HFFc6 (cell line): ENCODE results near the gene NINJ2. TPM values are rescaled to one million over a fixed set of nuclear protein-coding genes. Genes with fewer than 3 reads are reported as not detected.

Experiments
- DNase-seq: peaks from one replicate; pipeline ENCODE4 v3.0.0-alpha.2; 2018
- H3K27ac Mint-ChIP-seq: 2 replicates; pipeline ENCODE4 v1.8.0; 2020; ENCODE audit warnings: mild to moderate bottlenecking, mixed read lengths
- H3K27me3 Mint-ChIP-seq: 2 replicates; pipeline ENCODE4 v1.8.0; 2021; ENCODE audit warnings: mild to moderate bottlenecking, moderate library complexity, mixed read lengths; ENCODE audit not compliant: insufficient read depth
- H3K36me3 Mint-ChIP-seq: 2 replicates; pipeline ENCODE4 v1.8.0; 2021; ENCODE audit warnings: low read depth, mixed read lengths
- H3K4me1 Mint-ChIP-seq: 2 replicates; pipeline ENCODE4 v1.8.0; 2020; ENCODE audit warnings: low read depth, mixed read lengths
- H3K4me3 Mint-ChIP-seq: 2 replicates; pipeline ENCODE4 v1.8.0; 2020; ENCODE audit warnings: mild to moderate bottlenecking, moderate library complexity, mixed read lengths
- H3K9me3 Mint-ChIP-seq: 2 replicates; pipeline ENCODE4 v1.8.0; 2020; ENCODE audit warnings: mild to moderate bottlenecking, mixed read lengths
- CTCF ChIP-seq: fragments of 200-600 bp; sonication (generic); IDR thresholded peaks from 2 replicates; pipeline ENCODE4 v1.5.0; 2021; ENCODE audit warnings: antibody characterized with exemption, mild to moderate bottlenecking
- total RNA-seq, 6 experiments: library from RNA; stranded (reverse); fragmentation: NEBNext Ultra II Directional; extraction: Animal tissue kit (Norgen Biotek cat#: 25700); gene quantifications; 2 replicates in 1 of 6; 3 replicates in 5 of 6; pipeline ENCODE4 v1.2.3, GENCODE V29; 2021

The NINJ2 gene
- total RNA-seq, 6 experiments from 2014 or later = not detected

GRCh38 chr12:537772-538171 lies 125.5 kb downstream of the NINJ2 start:
- Mint-ChIP-seq H3K36me3 (no peaks in the 10 kb centered on the region), H3K4me1 (peaks cover 39% of the 10 kb centered on the region), H3K27me3 (peaks cover 4% of the 10 kb centered on the region), H3K27ac (no peak overlapping the region), H3K9me3 (no peaks in the 10 kb centered on the region), H3K4me3 (no peak overlapping the region)
- no peak for TF ChIP-seq CTCF
- no peak for DNase-seq

DNA sequence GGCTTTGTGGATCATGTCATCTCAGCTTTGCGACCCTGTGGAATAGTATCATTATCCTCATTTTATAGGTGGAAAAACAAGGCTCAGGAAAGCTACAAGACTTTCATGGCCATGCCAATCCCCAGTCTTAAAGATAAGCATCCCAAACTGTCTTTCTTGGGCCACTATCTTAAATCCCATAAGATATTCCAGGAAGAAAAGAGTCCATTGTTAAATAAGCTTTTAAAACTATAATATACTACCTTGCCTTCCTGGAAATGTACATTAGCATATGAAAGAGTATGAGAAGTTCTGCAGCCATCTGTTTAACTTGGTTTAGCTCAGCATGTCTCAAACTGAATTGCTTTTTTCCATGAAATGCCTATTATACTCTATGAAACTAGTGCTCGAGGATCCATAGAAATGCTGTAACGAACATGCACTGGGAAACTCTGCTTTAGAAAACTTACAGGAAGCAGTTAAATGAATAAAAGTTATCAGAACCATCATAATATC lies 126.4 kb downstream of the NINJ2 start:
- DNase-seq = no peak
- no peak for TF ChIP-seq CTCF
- Mint-ChIP-seq H3K36me3 (no peaks in the 10 kb centered on the region), H3K4me3 (no peak overlapping the region), H3K4me1 (peaks cover 44% of the 10 kb centered on the region), H3K27me3 (peaks cover 4% of the 10 kb centered on the region), H3K9me3 (no peaks in the 10 kb centered on the region; the same call in 1 of the 2 replicates), H3K27ac (no peak overlapping the region)

DNA sequence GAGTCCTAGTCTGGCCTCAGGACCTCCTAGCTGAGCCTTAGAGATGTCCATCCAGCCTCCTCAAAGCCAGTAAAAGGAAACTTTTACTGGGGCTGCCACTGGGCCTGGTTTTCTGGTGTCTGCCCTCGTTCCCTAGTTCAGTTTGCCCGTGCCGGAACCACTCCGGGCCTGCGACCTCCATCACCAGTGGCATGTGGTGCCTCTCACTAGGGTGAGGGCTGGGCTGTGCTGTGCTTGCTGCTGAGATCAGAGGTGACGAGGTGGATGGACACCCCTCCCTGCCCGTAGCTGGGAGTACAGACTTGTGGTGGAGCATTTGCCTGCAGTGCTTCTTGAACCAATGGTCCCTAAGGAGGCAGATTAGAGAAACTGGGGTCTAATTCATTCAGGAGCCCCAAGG lies 127.8 kb downstream of the NINJ2 start:
- no peak for TF ChIP-seq CTCF
- Mint-ChIP-seq H3K27me3 (peaks cover 4% of the 10 kb centered on the region), H3K4me1 (peaks cover 52% of the 10 kb centered on the region), H3K9me3 (no peaks in the 10 kb centered on the region; the same call in 1 of the 2 replicates), H3K4me3 (no peak overlapping the region), H3K36me3 (peaks cover 6% of the 10 kb centered on the region; the same call in 1 of the 2 replicates), H3K27ac (no peak overlapping the region)
- DNase-seq = no peak

GRCh38 chr12:534216-534615 lies 129.0 kb downstream of the NINJ2 start:
- Mint-ChIP-seq H3K9me3 (no peaks in the 10 kb centered on the region; the same call in 1 of the 2 replicates), H3K4me1 (peaks cover 49% of the 10 kb centered on the region), H3K27me3 (peaks cover 4% of the 10 kb centered on the region), H3K4me3 (no peak overlapping the region), H3K27ac (peak overlapping the region; percentile 98), H3K36me3 (peaks cover 9% of the 10 kb centered on the region; the same call in 1 of the 2 replicates)
- no peak for TF ChIP-seq CTCF
- DNase-seq = no peak

DNA sequence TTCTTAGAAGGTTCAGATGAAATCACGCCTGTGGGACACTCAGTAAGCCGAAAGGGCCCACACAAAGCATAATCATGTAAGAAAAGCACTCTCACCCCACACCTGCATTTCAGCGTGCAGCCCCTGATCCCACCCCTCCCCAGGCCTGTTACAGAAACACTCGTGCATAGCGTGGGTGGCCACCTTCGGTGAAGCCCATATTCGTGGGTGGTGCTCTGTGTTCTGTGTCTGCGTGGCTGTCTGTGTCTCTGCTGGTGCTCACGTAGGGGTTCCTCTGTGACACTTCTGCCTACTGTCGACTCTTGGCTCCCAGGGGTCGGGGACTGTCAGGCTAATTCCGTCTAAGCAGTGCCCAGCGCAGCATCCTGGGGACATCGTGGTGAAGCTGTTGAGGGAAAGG lies 129.5 kb downstream of the NINJ2 start:
- no peaks in the 10 kb centered on the region; the same call in 1 of the 2 replicates for H3K9me3 Mint-ChIP-seq
- H3K27me3 Mint-ChIP-seq = peaks cover 4% of the 10 kb centered on the region
- peak overlapping the region; percentile 98 for H3K27ac Mint-ChIP-seq
- no peak for DNase-seq
- H3K4me1 Mint-ChIP-seq = peaks cover 44% of the 10 kb centered on the region
- peak overlapping the region; percentile 58; the same call in 1 of the 2 replicates for H3K4me3 Mint-ChIP-seq
- TF ChIP-seq CTCF = no peak
- peaks cover 9% of the 10 kb centered on the region; the same call in 1 of the 2 replicates for H3K36me3 Mint-ChIP-seq
